A673 (cell line): ENCODE results near the gene RPL38. TPM values are rescaled to one million over a fixed set of nuclear protein-coding genes. Genes with fewer than 3 reads are reported as not detected.

Source experiments
- BruUV-seq: library from RNA; stranded (reverse); fragments of 400-500 nt; replicated peaks from 2 replicates; lab custom pipeline; 2021; lab: Mats Ljungman, UMichigan
- CTCF ChIA-PET: fragments of 300-600 bp; sonication (Branson Sonifier 250); formaldehyde crosslinking; loops from one replicate; lab custom pipeline; 2022; ENCODE audit warnings: antibody characterized with exemption; lab: Charles Lee
- POLR2A ChIA-PET: fragments of 300-600 bp; sonication (Branson Sonifier 250); formaldehyde crosslinking; loops from one replicate; lab custom pipeline; 2022; ENCODE audit warnings: antibody characterized with exemption; ENCODE audit not compliant: low non-redundant PET; lab: Charles Lee
- DNase-seq: peaks from one replicate; pipeline ENCODE4 v3.0.0-alpha.2; 2015; ENCODE audit warnings: low spot score
- H3K27ac ChIP-seq: fragments of 200-600 bp; sonication (generic); 2 replicates; pipeline ENCODE4 v1.5.1; 2016; ENCODE audit warnings: mixed run types, low read depth, mild to moderate bottlenecking, mixed read lengths, antibody characterized with exemption, low read length; ENCODE audit not compliant: poor library complexity, severe bottlenecking
- H3K27me3 ChIP-seq: fragments of 200-600 bp; sonication (generic); replicated peaks from 2 replicates; pipeline ENCODE4 v1.6.1; 2017; ENCODE audit warnings: mixed run types, low read depth, mild to moderate bottlenecking, mixed read lengths, antibody characterized with exemption, low read length; ENCODE audit not compliant: insufficient read depth, poor library complexity
- H3K36me3 ChIP-seq: fragments of 200-600 bp; sonication (generic); 2 replicates; pipeline ENCODE4 v1.6.1; 2016; ENCODE audit warnings: mixed run types, mild to moderate bottlenecking, mixed read lengths, antibody characterized with exemption, low read length; ENCODE audit not compliant: insufficient read depth, poor library complexity, severe bottlenecking
- H3K4me1 ChIP-seq: fragments of 200-600 bp; sonication (generic); 2 replicates; pipeline ENCODE4 v1.6.1; 2017; ENCODE audit warnings: mixed run types, mild to moderate bottlenecking, mixed read lengths, antibody characterized with exemption, low read length; ENCODE audit not compliant: insufficient read depth, poor library complexity, severe bottlenecking
- H3K4me3 ChIP-seq: fragments of 200-600 bp; sonication (generic); 2 replicates; pipeline ENCODE4 v1.5.1; 2016; ENCODE audit warnings: low read depth, mixed run types, mild to moderate bottlenecking, mixed read lengths, low read length; ENCODE audit not compliant: poor library complexity, severe bottlenecking
- H3K9me3 ChIP-seq: fragments of 200-600 bp; sonication (generic); 2 replicates; pipeline ENCODE4 v1.6.1; 2016; ENCODE audit warnings: mixed run types, low read depth, mild to moderate bottlenecking, mixed read lengths, antibody characterized with exemption, low read length; ENCODE audit not compliant: poor library complexity, severe bottlenecking
- EZH2 ChIP-seq: fragments of 200-600 bp; sonication (generic); IDR thresholded peaks from 2 replicates; pipeline ENCODE4 v1.6.1; 2017; ENCODE audit warnings: borderline replicate concordance, low read depth, mild to moderate bottlenecking, mixed read lengths, antibody characterized with exemption, low read length; ENCODE audit not compliant: poor library complexity, severe bottlenecking
- intact Hi-C: fragments of 100-400 bp; cut with micrococcal nuclease; formaldehyde crosslinking; loops from one replicate; pipeline ENCODE4 v1.10.0; 2022; ENCODE audit not compliant: unreplicated experiment
- total RNA-seq: library from RNA; stranded (reverse); gene quantifications from 2 replicates; pipeline ENCODE4 v1.2.3, GENCODE V29; 2021
- TF ChIP-seq, protein P1 (sequence below): fragments of 300-800, 200-600 bp; sonication (generic); conservative IDR thresholded peaks from 2 replicates; pipeline ENCODE4 v1.5.1; 2017; ENCODE audit warnings: low read depth, mild to moderate bottlenecking, antibody characterized with exemption, low read length, moderate library complexity, mixed read lengths

Gene RPL38
- total RNA-seq, 1 experiment from 2014 or later = 996 TPM

DNA sequence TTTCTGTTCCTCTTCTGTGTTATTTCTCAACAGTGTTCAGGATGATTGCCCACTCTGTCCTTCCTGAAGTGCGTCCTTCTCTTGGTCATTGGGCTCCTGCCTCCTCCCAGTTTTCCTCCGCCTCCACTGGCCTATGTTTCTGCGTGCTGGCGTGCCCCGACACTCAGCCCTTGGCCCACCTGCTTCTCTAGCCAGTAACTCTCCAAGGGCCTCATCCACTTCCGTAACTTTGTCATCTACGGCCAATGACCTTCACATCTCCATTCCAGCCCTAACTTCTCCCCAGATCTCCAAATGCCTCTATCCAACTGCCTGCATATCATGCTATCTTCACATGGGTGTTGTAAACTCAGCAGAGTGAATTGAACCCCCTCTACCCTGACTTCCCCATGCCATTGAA, 39.6 kb upstream of the RPL38 start:
- CTCF ChIA-PET = no interaction called here

DNA sequence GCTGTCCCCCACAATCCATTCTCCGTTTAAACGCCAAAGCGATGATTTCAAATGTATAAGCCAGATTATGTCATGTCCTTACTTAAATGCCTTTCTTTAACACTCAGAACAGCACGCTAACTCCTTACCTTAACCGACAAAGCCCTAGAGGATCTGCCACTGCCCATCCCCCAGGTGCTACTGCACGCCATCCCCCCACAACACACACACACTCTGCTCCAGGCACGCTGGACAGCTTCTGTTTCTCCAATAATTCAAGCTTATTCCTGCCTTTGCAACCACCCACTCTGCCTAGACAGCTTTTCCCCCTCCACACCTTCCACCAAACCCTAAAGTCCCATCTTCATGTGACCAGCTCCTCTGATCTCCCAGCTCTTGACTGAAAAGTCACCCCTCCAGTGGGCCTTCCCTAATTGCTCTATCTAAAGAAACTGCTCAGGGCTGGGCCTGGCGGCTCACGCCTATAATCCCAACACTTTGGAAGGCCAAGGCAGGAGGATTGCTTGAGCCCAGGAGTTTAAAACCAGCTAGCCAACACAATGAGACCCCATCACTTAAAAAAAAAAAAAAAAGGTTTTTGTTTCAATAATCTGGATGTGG, 38.9 kb upstream of the RPL38 start:
- Histone ChIP-seq H3K36me3 (no peaks in the 10 kb centered on the region), H3K27ac (no peak overlapping the region), H3K27me3 (peaks cover 3% of the 10 kb centered on the region), H3K4me1 (no peaks in the 10 kb centered on the region), H3K4me3 (no peak overlapping the region), H3K9me3 (no peaks in the 10 kb centered on the region)
- BruUV-seq = no TSS peak
- DNase-seq = no peak
- ChIA-PET CTCF (no interaction called here), POLR2A (no interaction called here)
- intact Hi-C loops = no loop called here
- TF ChIP-seq EZH2 = no peak
- TF ChIP-seq, protein P1, sequence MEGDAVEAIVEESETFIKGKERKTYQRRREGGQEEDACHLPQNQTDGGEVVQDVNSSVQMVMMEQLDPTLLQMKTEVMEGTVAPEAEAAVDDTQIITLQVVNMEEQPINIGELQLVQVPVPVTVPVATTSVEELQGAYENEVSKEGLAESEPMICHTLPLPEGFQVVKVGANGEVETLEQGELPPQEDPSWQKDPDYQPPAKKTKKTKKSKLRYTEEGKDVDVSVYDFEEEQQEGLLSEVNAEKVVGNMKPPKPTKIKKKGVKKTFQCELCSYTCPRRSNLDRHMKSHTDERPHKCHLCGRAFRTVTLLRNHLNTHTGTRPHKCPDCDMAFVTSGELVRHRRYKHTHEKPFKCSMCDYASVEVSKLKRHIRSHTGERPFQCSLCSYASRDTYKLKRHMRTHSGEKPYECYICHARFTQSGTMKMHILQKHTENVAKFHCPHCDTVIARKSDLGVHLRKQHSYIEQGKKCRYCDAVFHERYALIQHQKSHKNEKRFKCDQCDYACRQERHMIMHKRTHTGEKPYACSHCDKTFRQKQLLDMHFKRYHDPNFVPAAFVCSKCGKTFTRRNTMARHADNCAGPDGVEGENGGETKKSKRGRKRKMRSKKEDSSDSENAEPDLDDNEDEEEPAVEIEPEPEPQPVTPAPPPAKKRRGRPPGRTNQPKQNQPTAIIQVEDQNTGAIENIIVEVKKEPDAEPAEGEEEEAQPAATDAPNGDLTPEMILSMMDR = no peak

More for the DNA sequence above, 39.6 kb upstream of the RPL38 start:
- POLR2A ChIA-PET = no interaction called here
- no peak for DNase-seq
- intact Hi-C loops = no loop called here
- TF ChIP-seq, protein P1 = no peak
- TF ChIP-seq EZH2 = no peak
- Histone ChIP-seq H3K27me3 (peaks cover 3% of the 10 kb centered on the region), H3K36me3 (no peaks in the 10 kb centered on the region), H3K27ac (no peak overlapping the region), H3K4me1 (no peaks in the 10 kb centered on the region), H3K9me3 (no peaks in the 10 kb centered on the region), H3K4me3 (no peak overlapping the region)
- no TSS peak for BruUV-seq

DNA sequence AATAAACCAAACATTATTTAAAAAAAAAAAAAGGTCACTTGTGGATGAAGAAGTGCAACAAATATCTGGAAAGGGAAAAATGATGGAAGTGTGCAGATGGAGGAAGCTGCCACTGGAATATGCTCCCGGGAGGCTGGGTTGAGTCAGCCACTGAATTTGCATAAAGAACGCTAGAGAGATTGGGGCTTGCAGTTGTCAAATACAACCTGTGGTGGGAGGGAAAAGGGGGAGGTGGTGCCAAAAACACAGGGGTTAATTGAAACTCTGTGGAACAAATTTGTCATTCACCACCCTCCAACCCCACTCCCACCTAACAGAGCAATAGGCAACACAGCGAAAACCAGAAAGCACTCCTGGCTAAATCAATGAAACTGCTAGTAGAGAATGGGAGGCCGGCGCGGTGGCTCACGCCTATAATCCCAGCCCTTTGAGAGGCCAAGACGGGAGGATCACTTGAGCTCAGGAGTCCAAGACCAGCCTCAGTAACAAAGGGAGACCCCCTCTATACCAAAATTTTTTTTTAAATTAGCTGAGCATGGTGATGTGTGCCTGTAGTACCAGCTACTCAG, 37.6 kb upstream of the RPL38 start:
- H3K9me3 ChIP-seq = no peaks in the 10 kb centered on the region
- H3K36me3 ChIP-seq = no peaks in the 10 kb centered on the region
- CTCF ChIA-PET = no interaction called here
- intact Hi-C loops = no loop called here
- TF ChIP-seq, protein P1 = no peak
- TF ChIP-seq EZH2 = no peak
- BruUV-seq = no TSS peak
- H3K4me1 ChIP-seq = no peaks in the 10 kb centered on the region
- no peak overlapping the region for H3K27ac ChIP-seq
- H3K27me3 ChIP-seq = peaks cover 3% of the 10 kb centered on the region
- POLR2A ChIA-PET = no interaction called here
- no peak overlapping the region for H3K4me3 ChIP-seq
- DNase-seq = no peak
